Right lobe of liver (tissue), 4 donors: ENCODE data around the gene BMS1.

Experiments used
- CTCF ChIP-seq, 4 donors: fragments of 200-600 bp in 3 of 4; fragments of 450-650 bp in 1 of 4; IDR thresholded peaks; one replicate each; pipeline versions ENCODE4 v1.5.1 to v1.8.0; 2016 to 2022; ENCODE audit warnings: antibody characterized with exemption in 4 of 4, mild to moderate bottlenecking in 2 of 4
- POLR2A ChIP-seq: fragments of 450-650 bp; IDR thresholded peaks from one replicate; pipeline ENCODE4 v1.6.1; 2017; ENCODE audit warnings: antibody characterized with exemption, mild to moderate bottlenecking
- donor health status: DM: no; HTN: no; CAD: no.
- donor health status: DM: no; HTN: no; CAD: no.
- donor health status: DM: no; HTN: yes; CAD: no.

GRCh38 chr10:42879380-42880254 is 97.0 kb downstream of the BMS1 start:
- TF ChIP-seq CTCF (IDR thresholded peaks at IDR 0.05) (no peak), POLR2A (no peak)
